A673 (cell line): ENCODE measurements around the gene TFAP2A. TPM values are rescaled to one million over a fixed set of nuclear protein-coding genes. Genes with fewer than 3 reads are reported as not detected.

ENCODE experiments used
- BruUV-seq: library from RNA; stranded (reverse); fragments of 400-500 nt; replicated peaks from 2 replicates; lab custom pipeline; 2021; lab: Mats Ljungman, UMichigan
- CTCF ChIA-PET: fragments of 300-600 bp; sonication (Branson Sonifier 250); formaldehyde crosslinking; loops from one replicate; lab custom pipeline; 2022; ENCODE audit warnings: antibody characterized with exemption; lab: Charles Lee
- POLR2A ChIA-PET: fragments of 300-600 bp; sonication (Branson Sonifier 250); formaldehyde crosslinking; loops from one replicate; lab custom pipeline; 2022; ENCODE audit warnings: antibody characterized with exemption; ENCODE audit not compliant: low non-redundant PET; lab: Charles Lee
- DNase-seq: peaks from one replicate; pipeline ENCODE4 v3.0.0-alpha.2; 2015; ENCODE audit warnings: low spot score
- H3K27ac ChIP-seq: fragments of 200-600 bp; sonication (generic); 2 replicates; pipeline ENCODE4 v1.5.1; 2016; ENCODE audit warnings: mixed run types, low read depth, mild to moderate bottlenecking, mixed read lengths, antibody characterized with exemption, low read length; ENCODE audit not compliant: poor library complexity, severe bottlenecking
- H3K27me3 ChIP-seq: fragments of 200-600 bp; sonication (generic); replicated peaks from 2 replicates; pipeline ENCODE4 v1.6.1; 2017; ENCODE audit warnings: mixed run types, low read depth, mild to moderate bottlenecking, mixed read lengths, antibody characterized with exemption, low read length; ENCODE audit not compliant: insufficient read depth, poor library complexity
- H3K36me3 ChIP-seq: fragments of 200-600 bp; sonication (generic); 2 replicates; pipeline ENCODE4 v1.6.1; 2016; ENCODE audit warnings: mixed run types, mild to moderate bottlenecking, mixed read lengths, antibody characterized with exemption, low read length; ENCODE audit not compliant: insufficient read depth, poor library complexity, severe bottlenecking
- H3K4me1 ChIP-seq: fragments of 200-600 bp; sonication (generic); 2 replicates; pipeline ENCODE4 v1.6.1; 2017; ENCODE audit warnings: mixed run types, mild to moderate bottlenecking, mixed read lengths, antibody characterized with exemption, low read length; ENCODE audit not compliant: insufficient read depth, poor library complexity, severe bottlenecking
- H3K4me3 ChIP-seq: fragments of 200-600 bp; sonication (generic); 2 replicates; pipeline ENCODE4 v1.5.1; 2016; ENCODE audit warnings: low read depth, mixed run types, mild to moderate bottlenecking, mixed read lengths, low read length; ENCODE audit not compliant: poor library complexity, severe bottlenecking
- H3K9me3 ChIP-seq: fragments of 200-600 bp; sonication (generic); 2 replicates; pipeline ENCODE4 v1.6.1; 2016; ENCODE audit warnings: mixed run types, low read depth, mild to moderate bottlenecking, mixed read lengths, antibody characterized with exemption, low read length; ENCODE audit not compliant: poor library complexity, severe bottlenecking
- EZH2 ChIP-seq: fragments of 200-600 bp; sonication (generic); IDR thresholded peaks from 2 replicates; pipeline ENCODE4 v1.6.1; 2017; ENCODE audit warnings: borderline replicate concordance, low read depth, mild to moderate bottlenecking, mixed read lengths, antibody characterized with exemption, low read length; ENCODE audit not compliant: poor library complexity, severe bottlenecking
- intact Hi-C: fragments of 100-400 bp; cut with micrococcal nuclease; formaldehyde crosslinking; loops from one replicate; pipeline ENCODE4 v1.10.0; 2022; ENCODE audit not compliant: unreplicated experiment
- total RNA-seq: library from RNA; stranded (reverse); gene quantifications from 2 replicates; pipeline ENCODE4 v1.2.3, GENCODE V29; 2021
- TF ChIP-seq, protein P1 (sequence below): fragments of 300-800, 200-600 bp; sonication (generic); conservative IDR thresholded peaks from 2 replicates; pipeline ENCODE4 v1.5.1; 2017; ENCODE audit warnings: low read depth, mild to moderate bottlenecking, antibody characterized with exemption, low read length, moderate library complexity, mixed read lengths

Gene TFAP2A
- total RNA-seq, 1 experiment from 2014 or later = 19.3 TPM

- BruUV-seq = no TSS peak
- H3K36me3 ChIP-seq = peaks cover 4% of the 10 kb centered on the region
- H3K9me3 ChIP-seq = no peaks in the 10 kb centered on the region
- no peaks in the 10 kb centered on the region for H3K27me3 ChIP-seq
- DNase-seq = no peak
- peaks cover 38% of the 10 kb centered on the region for H3K4me1 ChIP-seq
- H3K27ac ChIP-seq = no peak overlapping the region
- TF ChIP-seq EZH2 = no peak
- TF ChIP-seq, protein P1, sequence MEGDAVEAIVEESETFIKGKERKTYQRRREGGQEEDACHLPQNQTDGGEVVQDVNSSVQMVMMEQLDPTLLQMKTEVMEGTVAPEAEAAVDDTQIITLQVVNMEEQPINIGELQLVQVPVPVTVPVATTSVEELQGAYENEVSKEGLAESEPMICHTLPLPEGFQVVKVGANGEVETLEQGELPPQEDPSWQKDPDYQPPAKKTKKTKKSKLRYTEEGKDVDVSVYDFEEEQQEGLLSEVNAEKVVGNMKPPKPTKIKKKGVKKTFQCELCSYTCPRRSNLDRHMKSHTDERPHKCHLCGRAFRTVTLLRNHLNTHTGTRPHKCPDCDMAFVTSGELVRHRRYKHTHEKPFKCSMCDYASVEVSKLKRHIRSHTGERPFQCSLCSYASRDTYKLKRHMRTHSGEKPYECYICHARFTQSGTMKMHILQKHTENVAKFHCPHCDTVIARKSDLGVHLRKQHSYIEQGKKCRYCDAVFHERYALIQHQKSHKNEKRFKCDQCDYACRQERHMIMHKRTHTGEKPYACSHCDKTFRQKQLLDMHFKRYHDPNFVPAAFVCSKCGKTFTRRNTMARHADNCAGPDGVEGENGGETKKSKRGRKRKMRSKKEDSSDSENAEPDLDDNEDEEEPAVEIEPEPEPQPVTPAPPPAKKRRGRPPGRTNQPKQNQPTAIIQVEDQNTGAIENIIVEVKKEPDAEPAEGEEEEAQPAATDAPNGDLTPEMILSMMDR = no peak
- ChIA-PET CTCF (no interaction called here), POLR2A (no interaction called here)
- intact Hi-C loops = no loop called here
- no peak overlapping the region for H3K4me3 ChIP-seq
Observed at GRCh38 chr6:10395704-10396546, 18.9 kb downstream of the TFAP2A start.

GRCh38 chr6:10395171-10395703 is 19.6 kb downstream of the TFAP2A start:
- no TSS peak for BruUV-seq
- no peak overlapping the region for H3K27ac ChIP-seq
- H3K27me3 ChIP-seq = no peaks in the 10 kb centered on the region
- H3K9me3 ChIP-seq = no peaks in the 10 kb centered on the region
- TF ChIP-seq, protein P1 = no peak
- TF ChIP-seq EZH2 = no peak
- H3K36me3 ChIP-seq = peaks cover 4% of the 10 kb centered on the region
- ChIA-PET CTCF (no interaction called here), POLR2A (no interaction called here)
- intact Hi-C loops = no loop called here
- no peak overlapping the region for H3K4me3 ChIP-seq
- DNase-seq = no peak
- H3K4me1 ChIP-seq = peaks cover 32% of the 10 kb centered on the region

GRCh38 chr6:10393544-10394225 is 21.2 kb downstream of the TFAP2A start:
- no peak for DNase-seq
- Histone ChIP-seq H3K36me3 (peaks cover 4% of the 10 kb centered on the region), H3K27me3 (no peaks in the 10 kb centered on the region), H3K9me3 (no peaks in the 10 kb centered on the region), H3K4me1 (peaks cover 29% of the 10 kb centered on the region), H3K27ac (no peak overlapping the region), H3K4me3 (no peak overlapping the region)
- no peak for TF ChIP-seq EZH2
- TF ChIP-seq, protein P1 = no peak
- ChIA-PET POLR2A (no interaction called here), CTCF (no interaction called here)
- intact Hi-C loops = no loop called here
- BruUV-seq = no TSS peak
